Stimulated activated CD8-positive, alpha-beta memory T cell treated with anti-CD3 and anti-CD28 coated beads, Interleukin-12 subunit alpha, Interleukin-12 subunit beta, amount 100 ng/mL, for 24 hours (primary cell): ENCODE data around the gene NAA11.
"Not testable (repeated sequence)": the region's sequence is repeated elsewhere in the genome, so short reads cannot be mapped to it uniquely, and the experiment has no call there.

Source experiments
- DNase-seq: peaks from one replicate; pipeline ENCODE4 v3.0.0-alpha.2; 2020; ENCODE audit errors: extremely low read depth

The NAA11 gene

GRCh38 chr4:79308971-79309370 lies 16.9 kb downstream of the NAA11 start:
- no peak for DNase-seq

GRCh38 chr4:79308137-79308536 lies 17.7 kb downstream of the NAA11 start:
- DNase-seq: no peak

DNA sequence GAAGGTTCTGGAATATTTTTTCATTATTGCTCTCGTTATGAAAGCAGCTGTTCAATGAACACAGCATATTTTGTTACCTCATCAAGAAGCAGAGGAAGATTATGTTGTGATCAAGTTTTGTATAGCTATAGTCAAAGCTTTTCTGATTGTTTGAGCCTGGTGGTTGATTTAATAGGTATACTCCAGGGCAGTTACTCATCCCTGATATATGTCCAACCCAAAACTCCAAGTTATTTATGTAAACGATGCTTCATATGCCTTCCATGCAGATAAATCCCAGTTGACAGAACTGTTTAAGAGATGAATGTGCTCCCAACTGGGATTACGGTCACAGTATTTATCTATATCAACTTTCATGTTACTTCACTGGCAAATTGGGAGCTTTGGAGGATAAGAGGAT lies 19.1 kb downstream of the NAA11 start:
- DNase-seq: no peak

- DNase-seq: no peak
These were observed 25.6 kb downstream of the NAA11 start for GRCh38 chr4:79300280-79300679.

DNA sequence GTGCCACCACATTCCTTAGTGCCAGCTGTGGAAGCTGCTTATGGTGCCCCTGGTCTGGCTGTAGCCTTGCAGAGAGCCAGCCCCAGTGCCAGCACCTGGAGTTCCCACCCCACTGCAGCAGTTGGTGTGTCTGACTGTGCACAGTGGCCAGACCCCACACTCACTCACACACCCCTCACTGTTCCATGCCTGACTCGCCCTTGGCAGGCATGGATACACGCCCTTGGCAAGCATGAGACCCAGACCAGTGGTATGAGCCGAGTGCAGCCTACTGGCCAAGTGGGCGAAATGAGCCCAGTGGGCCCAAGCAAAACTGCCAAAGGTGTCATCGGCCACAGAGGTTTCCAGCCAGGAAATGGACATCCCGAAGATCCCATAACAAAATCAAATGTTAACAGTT lies 27.4 kb downstream of the NAA11 start:
- DNase-seq: no peak

- no peak for DNase-seq
These were observed 27.8 kb downstream of the NAA11 start for GRCh38 chr4:79298027-79298426.

- DNase-seq: no peak
These were observed 28.4 kb downstream of the NAA11 start for GRCh38 chr4:79297479-79297878.

DNA sequence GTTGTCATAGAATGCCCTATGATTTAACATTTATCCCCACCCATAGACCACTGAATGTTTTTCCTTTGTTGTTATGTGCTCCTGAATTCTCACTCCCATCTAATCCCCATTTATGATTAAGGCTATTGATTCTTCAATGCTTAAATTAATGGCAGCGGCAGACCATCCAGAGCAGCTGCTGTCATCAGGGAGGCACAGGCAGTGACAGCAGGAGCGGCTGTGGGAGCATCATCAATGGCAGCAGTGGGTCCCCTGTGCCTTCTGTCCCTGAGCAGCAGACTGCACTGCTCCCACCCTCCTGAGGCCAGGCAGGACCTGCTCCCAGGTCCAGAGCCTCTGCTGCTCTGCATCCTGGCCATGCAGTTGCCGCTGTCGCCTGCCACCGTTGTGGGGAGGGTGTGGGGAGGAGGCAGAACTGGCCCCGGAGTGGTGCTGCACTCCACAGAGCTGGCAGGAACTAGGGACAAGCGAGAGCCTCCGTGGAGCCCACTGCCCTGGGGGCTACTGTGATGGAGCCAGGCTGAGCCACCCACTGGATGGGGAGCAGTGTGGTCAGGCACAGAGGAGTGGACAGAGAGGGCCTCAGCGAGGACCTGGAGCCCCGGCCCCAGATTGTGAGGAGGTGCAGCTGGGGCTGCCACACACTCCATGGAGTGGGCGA lies 29.0 kb downstream of the NAA11 start:
- DNase-seq: no peak

DNA sequence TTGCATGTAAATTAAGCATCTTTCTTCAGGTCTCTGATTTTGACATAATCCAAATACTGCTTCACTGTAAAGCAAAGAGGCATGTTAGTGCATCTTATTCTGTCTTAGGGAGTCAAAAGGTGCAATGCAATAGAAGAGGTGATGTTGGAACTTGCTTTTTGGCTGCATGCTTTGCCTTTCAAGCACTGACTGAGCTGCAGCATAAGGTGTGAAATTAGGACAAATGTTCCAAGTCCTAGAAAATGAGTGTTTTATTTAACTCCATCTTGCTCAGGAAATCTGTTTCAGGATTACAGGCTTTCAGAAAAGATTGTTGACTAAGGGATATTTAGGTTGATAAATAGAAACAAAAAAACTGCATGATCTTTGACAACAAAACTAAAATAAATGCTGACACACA lies 30.8 kb downstream of the NAA11 start:
- no peak for DNase-seq

DNA sequence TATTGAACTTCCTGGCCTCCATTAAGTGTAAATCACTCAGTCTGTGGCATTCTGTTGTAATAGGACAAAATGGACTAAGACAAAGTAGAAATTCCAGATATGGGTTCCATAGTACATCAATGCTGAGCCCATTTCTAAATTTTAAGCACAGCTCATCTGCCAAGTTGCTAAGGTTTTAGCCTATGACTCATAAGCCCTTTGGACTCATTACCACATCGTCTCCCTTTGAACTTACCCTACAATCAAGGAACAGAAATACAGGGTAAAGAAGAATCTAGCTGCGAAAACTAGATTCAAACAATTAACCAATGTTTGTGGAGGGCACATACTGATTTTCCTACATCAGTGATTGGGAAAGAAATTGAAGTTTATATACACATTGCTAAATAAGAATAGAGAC lies 31.8 kb downstream of the NAA11 start:
- no peak for DNase-seq

- DNase-seq: no peak
These were observed 33.9 kb downstream of the NAA11 start for GRCh38 chr4:79292008-79292407.

GRCh38 chr4:79290376-79290775 lies 35.5 kb downstream of the NAA11 start:
- no peak for DNase-seq

DNA sequence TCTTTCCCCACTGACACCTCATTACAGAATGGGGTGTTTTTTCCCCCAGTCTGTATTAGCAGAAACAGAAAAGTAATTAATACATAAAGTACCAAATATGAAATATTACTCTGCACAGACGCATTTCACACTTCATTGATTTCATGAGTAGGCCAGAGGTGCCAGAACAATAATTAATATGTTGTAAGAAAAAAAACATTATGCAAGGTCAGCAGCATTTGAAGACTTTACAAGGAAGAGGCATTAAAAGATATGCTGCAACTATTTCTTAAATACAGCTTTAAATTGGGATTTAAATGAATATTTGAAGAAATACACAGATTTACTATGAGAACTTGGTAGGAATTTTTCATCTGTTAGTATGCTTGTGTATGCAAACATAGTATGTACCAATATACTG lies 37.7 kb downstream of the NAA11 start:
- no peak for DNase-seq

DNA sequence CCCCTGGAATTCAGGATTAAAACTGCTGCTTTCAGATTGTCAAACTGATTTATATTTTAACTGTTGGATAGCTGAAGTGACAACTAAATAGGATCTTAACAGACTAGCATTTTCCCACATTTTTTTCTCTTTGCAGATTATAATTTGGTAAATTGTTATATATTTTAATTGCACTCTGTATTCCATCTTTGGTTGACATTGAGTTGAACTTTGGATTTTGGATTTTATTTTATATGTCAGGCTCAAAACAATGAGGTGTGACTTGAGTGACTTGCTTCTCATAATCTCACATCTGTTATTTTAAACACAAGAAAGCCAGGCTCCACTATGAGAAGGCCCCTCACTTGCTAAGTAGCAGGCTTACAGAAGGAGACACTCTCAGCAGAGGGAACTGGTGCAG lies 38.1 kb downstream of the NAA11 start:
- no peak for DNase-seq

- no peak for DNase-seq
These were observed 38.8 kb downstream of the NAA11 start for GRCh38 chr4:79287076-79287475.

- no peak for DNase-seq
These were observed 44.1 kb downstream of the NAA11 start for GRCh38 chr4:79281566-79282359.

DNA sequence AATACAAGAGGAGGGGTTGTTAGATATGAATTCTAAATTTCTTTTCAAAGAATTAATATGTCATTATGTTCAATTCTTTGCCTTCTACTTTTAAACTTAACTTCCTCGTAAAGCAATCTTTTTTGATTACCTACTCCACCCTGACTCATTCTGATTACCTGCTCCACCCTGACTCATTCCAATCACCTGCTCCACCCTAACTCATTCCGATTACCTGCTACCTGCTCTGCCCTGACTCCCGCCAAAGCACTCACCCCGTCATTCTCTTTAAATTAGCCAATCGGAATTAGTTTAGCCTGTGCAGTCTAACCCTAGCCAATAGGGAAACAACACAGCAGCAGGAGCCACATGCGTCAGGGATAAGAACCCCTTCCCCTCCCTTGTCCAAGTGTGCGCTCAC lies 48.4 kb downstream of the NAA11 start:
- DNase-seq: not testable (repeated sequence)

GRCh38 chr4:79273915-79274314 lies 51.9 kb downstream of the NAA11 start:
- no peak for DNase-seq

GRCh38 chr4:79272761-79273160 lies 53.1 kb downstream of the NAA11 start:
- no peak for DNase-seq

GRCh38 chr4:79272126-79272525 lies 53.7 kb downstream of the NAA11 start:
- DNase-seq: no peak

- no peak for DNase-seq
These were observed 58.2 kb downstream of the NAA11 start for GRCh38 chr4:79267671-79268070.
